ES-I3 (cell line): ENCODE results near the gene ENSA.
"Not testable (repeated sequence)": the region's sequence is repeated elsewhere in the genome, so short reads cannot be mapped to it uniquely, and the experiment has no call there.

Experiments
- H3K36me3 ChIP-seq: 2 replicates; pipeline ENCODE4 v1.6.1; 2013; ENCODE audit warnings: mild to moderate bottlenecking, low read length, control low read depth, moderate library complexity; ENCODE audit not compliant: insufficient read depth
- H3K4me1 ChIP-seq: 2 replicates; pipeline ENCODE4 v1.6.1; 2013; ENCODE audit warnings: mild to moderate bottlenecking, control low read depth, low read length; ENCODE audit not compliant: insufficient read depth
- H3K9ac ChIP-seq: 2 replicates; pipeline ENCODE4 v1.6.1; 2013; ENCODE audit warnings: low read depth, mild to moderate bottlenecking, low read length, moderate library complexity
- H3K9me3 ChIP-seq: 2 replicates; pipeline ENCODE4 v1.6.1; 2013; ENCODE audit warnings: mild to moderate bottlenecking, low read length, moderate library complexity; ENCODE audit not compliant: control insufficient read depth, insufficient read depth

Gene ENSA

DNA sequence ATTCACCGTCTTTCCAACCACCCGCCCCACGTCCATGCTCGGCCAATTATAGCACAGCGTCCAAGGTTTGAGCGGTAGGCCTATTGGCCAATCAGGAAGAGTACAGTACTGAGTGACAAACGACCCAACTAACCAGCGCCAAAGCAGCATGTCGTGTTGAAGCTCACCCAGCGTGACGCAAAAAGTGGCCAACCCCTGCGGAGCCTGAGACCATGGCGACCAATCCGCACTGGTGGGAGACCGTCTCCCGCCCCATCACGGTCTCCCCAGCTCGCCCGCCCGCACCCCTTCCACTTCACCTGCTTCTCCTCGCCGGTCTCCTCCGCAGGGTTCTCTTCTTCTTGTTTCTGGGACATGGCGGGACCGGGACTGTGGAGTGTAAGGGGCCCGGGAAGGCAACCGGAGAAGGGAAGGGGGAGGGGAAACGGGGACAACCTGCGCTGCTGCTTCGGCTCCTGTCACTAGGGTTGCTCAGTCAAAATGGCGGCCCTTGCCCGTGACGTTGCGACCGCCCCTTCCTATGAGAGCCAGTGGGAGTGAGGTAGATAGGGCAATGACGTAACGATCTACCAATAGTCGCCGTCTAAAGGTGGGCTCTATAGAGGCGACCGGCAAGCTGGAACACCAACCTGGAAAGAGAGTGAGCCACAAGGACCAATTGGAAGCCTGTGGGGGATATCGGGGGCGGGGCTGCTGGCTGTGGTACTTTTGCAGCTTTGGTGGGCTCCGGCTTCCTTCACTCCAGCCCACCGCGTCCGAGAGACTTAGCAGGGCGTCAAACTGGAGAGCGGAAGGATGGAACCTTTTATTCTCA, at the start of gene ENSA:
ENSA (minus strand) TSS at position 498 of the 814 bp plus-strand sequence; CDS start at position 356, 142 bp downstream.
- Histone ChIP-seq H3K9ac (peak within 1 kb of the TSS; percentile 76), H3K9me3 (no peaks in the 10 kb centered on the region), H3K36me3 (peaks cover 30% of the 10 kb centered on the region), H3K4me1 (peaks cover 14% of the 10 kb centered on the region)

GRCh38 chr1:150678988-150679387, 49.6 kb upstream of the ENSA start:
- no peaks in the 10 kb centered on the region for H3K9me3 ChIP-seq
- no peak overlapping the region for H3K9ac ChIP-seq
- no peaks in the 10 kb centered on the region for H3K36me3 ChIP-seq
- H3K4me1 ChIP-seq = peaks cover 3% of the 10 kb centered on the region; the same call in 1 of the 2 replicates

GRCh38 chr1:150674881-150675280, 45.5 kb upstream of the ENSA start:
- Histone ChIP-seq H3K36me3 (no peaks in the 10 kb centered on the region), H3K9me3 (no peaks in the 10 kb centered on the region), H3K4me1 (no peaks in the 10 kb centered on the region), H3K9ac (no peak overlapping the region)

DNA sequence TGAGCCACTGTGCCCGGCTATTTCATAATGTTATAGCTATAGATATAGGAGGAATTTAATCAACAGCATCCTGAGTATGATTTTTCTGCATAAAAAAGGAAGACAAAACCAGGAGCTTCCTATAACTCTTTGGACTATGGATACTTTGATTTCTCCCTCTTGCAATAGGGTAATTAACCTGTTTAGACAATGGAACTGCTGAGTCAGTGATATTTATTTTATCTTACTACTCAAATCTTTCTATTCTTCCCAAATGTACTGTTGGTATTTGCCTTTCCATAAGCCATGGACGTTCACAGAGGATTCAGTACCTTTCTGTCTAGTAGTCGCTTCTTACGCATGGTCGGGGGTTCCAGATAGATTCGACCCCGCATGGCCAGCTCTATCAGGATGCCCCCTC, 33.9 kb upstream of the ENSA start:
- Histone ChIP-seq H3K36me3 (peaks cover 10% of the 10 kb centered on the region), H3K9me3 (no peaks in the 10 kb centered on the region; the same call in 1 of the 2 replicates), H3K4me1 (no peaks in the 10 kb centered on the region), H3K9ac (no peak overlapping the region)

DNA sequence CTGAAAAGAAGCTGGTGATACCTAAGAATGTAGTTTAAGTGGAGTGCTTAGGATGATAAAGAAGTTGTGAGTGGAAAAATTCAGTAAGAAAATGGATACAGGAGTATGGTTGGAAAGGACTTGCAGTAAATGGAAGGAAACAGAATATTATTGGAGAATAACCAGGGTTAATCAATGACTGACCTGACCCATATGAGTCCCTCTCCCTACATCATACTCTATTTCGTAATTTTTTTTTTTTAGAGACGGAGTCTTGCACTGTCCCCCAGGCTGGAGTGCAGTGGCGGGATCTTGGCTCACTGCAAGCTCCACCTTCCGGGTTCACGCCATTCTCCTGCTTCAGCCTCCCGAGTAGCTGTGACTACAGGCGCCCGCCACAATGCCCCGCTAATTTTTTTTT, 33.4 kb upstream of the ENSA start:
- Histone ChIP-seq H3K36me3 (peaks cover 11% of the 10 kb centered on the region), H3K9me3 (no peaks in the 10 kb centered on the region; the same call in 1 of the 2 replicates), H3K4me1 (no peaks in the 10 kb centered on the region), H3K9ac (no peak overlapping the region)

- H3K9me3 ChIP-seq = no peaks in the 10 kb centered on the region; the same call in 1 of the 2 replicates
- H3K9ac ChIP-seq = no peak overlapping the region
- H3K4me1 ChIP-seq = no peaks in the 10 kb centered on the region
- H3K36me3 ChIP-seq = peaks cover 11% of the 10 kb centered on the region
Measured at GRCh38 chr1:150661156-150661555, 31.7 kb upstream of the ENSA start.

DNA sequence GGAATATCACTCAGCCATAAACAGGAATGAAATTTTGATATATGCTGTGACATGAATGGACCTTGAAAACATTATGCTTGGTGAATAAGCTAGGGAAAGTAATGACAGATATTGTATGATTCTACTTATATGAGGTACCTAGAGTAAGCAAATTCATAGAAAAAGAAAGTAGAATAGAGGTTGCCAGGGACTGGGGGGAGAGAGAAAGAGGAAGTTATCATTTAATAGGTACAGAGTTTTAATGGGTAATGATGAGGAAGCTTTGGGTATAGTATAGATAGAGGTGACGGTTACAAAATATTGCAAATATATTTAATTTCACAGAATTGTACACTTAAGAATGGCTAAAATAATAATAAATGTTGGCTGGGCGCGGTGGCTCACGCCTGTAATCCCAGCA, 31.2 kb upstream of the ENSA start:
- no peaks in the 10 kb centered on the region for H3K4me1 ChIP-seq
- no peaks in the 10 kb centered on the region; the same call in 1 of the 2 replicates for H3K9me3 ChIP-seq
- H3K36me3 ChIP-seq = peaks cover 11% of the 10 kb centered on the region
- no peak overlapping the region for H3K9ac ChIP-seq

DNA sequence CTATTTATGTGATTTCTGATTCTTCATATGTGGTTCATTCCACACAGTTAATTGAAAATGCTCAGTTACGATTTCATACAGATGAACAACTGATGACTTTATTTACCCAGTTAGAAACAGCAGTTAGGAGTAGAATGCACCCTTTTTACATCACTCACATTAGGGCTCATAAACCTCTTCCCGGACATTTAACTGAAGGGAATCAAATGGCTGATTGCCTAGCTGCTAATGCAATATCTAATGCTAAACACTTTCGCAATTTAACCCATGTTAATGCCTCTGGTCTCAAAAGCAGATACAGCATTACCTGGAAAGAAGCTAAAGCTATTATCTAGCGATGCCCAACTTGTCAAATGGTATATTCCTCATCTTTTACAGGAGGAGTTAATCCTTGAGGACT, 27.7 kb upstream of the ENSA start:
- not testable (repeated sequence) for H3K9ac ChIP-seq, H3K9me3 ChIP-seq, H3K4me1 ChIP-seq
- peaks cover 11% of the 10 kb centered on the region for H3K36me3 ChIP-seq

DNA sequence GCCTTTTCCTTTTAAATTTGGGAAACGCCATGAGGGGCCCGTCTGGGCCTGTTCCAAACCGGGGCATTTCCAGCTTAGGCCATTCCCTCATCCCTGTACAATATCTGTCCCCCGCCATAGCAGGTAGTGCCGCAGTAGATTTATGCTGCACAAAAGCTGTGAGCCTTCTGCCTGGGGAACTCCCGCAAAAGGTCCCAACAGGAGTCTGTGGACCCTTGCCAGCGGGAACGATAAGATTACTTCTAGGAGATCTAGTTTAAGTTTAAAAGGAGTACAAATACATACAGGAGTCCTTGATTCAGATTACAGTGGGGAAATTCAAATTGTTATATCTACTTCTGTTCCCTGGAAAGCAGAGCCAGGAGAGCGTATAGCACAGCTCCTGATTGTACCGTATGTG, 25.2 kb upstream of the ENSA start:
- H3K36me3 ChIP-seq, H3K9me3 ChIP-seq, H3K9ac ChIP-seq, H3K4me1 ChIP-seq: not testable (repeated sequence)

- H3K9me3 ChIP-seq = no peaks in the 10 kb centered on the region
- peaks cover 12% of the 10 kb centered on the region for H3K4me1 ChIP-seq
- no peak overlapping the region for H3K9ac ChIP-seq
- H3K36me3 ChIP-seq = peaks cover 7% of the 10 kb centered on the region
Measured at GRCh38 chr1:150650193-150650592, 20.8 kb upstream of the ENSA start.

- peaks cover 12% of the 10 kb centered on the region for H3K4me1 ChIP-seq
Measured at GRCh38 chr1:150649441-150650075, 20.1 kb upstream of the ENSA start.

GRCh38 chr1:150642296-150642695, 12.9 kb upstream of the ENSA start:
- H3K36me3 ChIP-seq = no peaks in the 10 kb centered on the region
- H3K9ac ChIP-seq = peak overlapping the region; percentile 38
- no peaks in the 10 kb centered on the region for H3K9me3 ChIP-seq
- peaks cover 21% of the 10 kb centered on the region for H3K4me1 ChIP-seq

More at GRCh38 chr1:150649441-150650075, 20.1 kb upstream of the ENSA start:
- H3K9me3 ChIP-seq = no peaks in the 10 kb centered on the region
- H3K9ac ChIP-seq = no peak overlapping the region
- H3K36me3 ChIP-seq = peaks cover 7% of the 10 kb centered on the region

GRCh38 chr1:150641126-150641815, 11.9 kb upstream of the ENSA start:
- H3K9ac ChIP-seq, H3K36me3 ChIP-seq, H3K9me3 ChIP-seq: not testable (repeated sequence)
- peaks cover 22% of the 10 kb centered on the region for H3K4me1 ChIP-seq

GRCh38 chr1:150638430-150638829, 9.0 kb upstream of the ENSA start:
- not testable (repeated sequence) for H3K36me3 ChIP-seq, H3K9me3 ChIP-seq, H3K9ac ChIP-seq
- H3K4me1 ChIP-seq = peaks cover 22% of the 10 kb centered on the region
